ENCODE data around the gene DBNL. TPM values are rescaled to one million over a fixed set of nuclear protein-coding genes. Genes with fewer than 3 reads are reported as not detected.
"Not testable (repeated sequence)": the region's sequence is repeated elsewhere in the genome, so short reads cannot be mapped to it uniquely, and the experiment has no call there.

DBNL gene
- total and polyA plus RNA-seq, 2 of the 13 experiments (the other 11 are each of a cell fraction or from before 2014, with no cell fraction given), result 20.8 to 35.1 TPM

GRCh38 chr7:44018857-44019807 is 25.4 kb upstream of the DBNL start (continued):
- TF ChIP-seq TGIF2 (CRISPR knock-in tag; IDR thresholded peaks at IDR 0.05) (0 out of 2 replicates have a peak, but pooled peaks have one; percentile 35), ZNF777 (CRISPR knock-in tag; IDR thresholded peaks at IDR 0.05) (peak; percentile 40; the same call in 1 of the 2 replicates), CEBPG (CRISPR knock-in tag; IDR thresholded peaks at IDR 0.05) (0 out of 2 replicates have a peak, but pooled peaks have one; percentile 18), ZIK1 (CRISPR knock-in tag; IDR thresholded peaks at IDR 0.05; ENCODE audit: borderline replicate concordance, low read depth) (peak; percentile 86; the same call in 1 of the 2 replicates), FOXP4 (CRISPR knock-in tag; IDR thresholded peaks at IDR 0.05) (peak; percentile 43), SOX5 (CRISPR knock-in tag; IDR thresholded peaks at IDR 0.05; ENCODE audit: borderline replicate concordance) (peak; percentile 69; the same call in 1 of the 2 replicates), SNAPC5 (CRISPR knock-in tag; IDR thresholded peaks at IDR 0.05; ENCODE audit: borderline replicate concordance) (0 out of 2 replicates have a peak, but pooled peaks have one; percentile 37), ZMYM4 (CRISPR knock-in tag; IDR thresholded peaks at IDR 0.05) (peak; percentile 95), THAP9 (CRISPR knock-in tag; IDR thresholded peaks at IDR 0.05; ENCODE audit: borderline replicate concordance) (peak; percentile 71; the same call in 1 of the 2 replicates), SP1 (CRISPR knock-in tag; IDR thresholded peaks at IDR 0.05) (peak; percentile 38), RXRB (CRISPR knock-in tag; IDR thresholded peaks at IDR 0.05; ENCODE audit: borderline replicate concordance) (peak; percentile 67), PHF8 (CRISPR knock-in tag; IDR thresholded peaks at IDR 0.05) (peak; percentile 92), KDM3A (CRISPR knock-in tag; IDR thresholded peaks at IDR 0.05; ENCODE audit: low read depth) (peak; percentile 89), HOXA5 (CRISPR knock-in tag; IDR thresholded peaks at IDR 0.05) (peak; percentile 78; the same call in 1 of the 2 replicates), RBFOX2 (IDR thresholded peaks at IDR 0.05; ENCODE audit: low read depth, low read length) (peak; percentile 85), ZNF275 (CRISPR knock-in tag; IDR thresholded peaks at IDR 0.05; ENCODE audit: borderline replicate concordance) (peak; percentile 87; the same call in 1 of the 2 replicates), YEATS4 (CRISPR knock-in tag; IDR thresholded peaks at IDR 0.05; ENCODE audit: borderline replicate concordance) (peak; percentile 76; the same call in 1 of the 2 replicates), SOX6 (CRISPR knock-in tag; IDR thresholded peaks at IDR 0.05) (peak; percentile 70), NFKB2 (CRISPR knock-in tag; IDR thresholded peaks at IDR 0.05; ENCODE audit: borderline replicate concordance) (peak; percentile 50; the same call in 1 of the 2 replicates), PHF21A (CRISPR knock-in tag; IDR thresholded peaks at IDR 0.05) (peak; percentile 13; the same call in 1 of the 2 replicates)
- not testable (repeated sequence) for TF ChIP-seq SP1, SOX6 (IDR thresholded peaks at IDR 0.05)
